K562 (cell line): ENCODE results near the gene SPOCD1. TPM values are rescaled to one million over a fixed set of nuclear protein-coding genes. Genes with fewer than 3 reads are reported as not detected.

Source experiments
- BCOR ChIP-seq: fragments of 450-650 bp; IDR thresholded peaks from 2 replicates; pipeline ENCODE4 v1.6.1; 2016
- ELF2 ChIP-seq: fragments of 250-450 bp; sonication (Bioruptor Pico); IDR thresholded peaks from 2 replicates; pipeline ENCODE4 v1.5.0; 2021; ENCODE audit warnings: mild to moderate bottlenecking
- FOSL1 ChIP-seq: fragments of 200-800 bp; sonication (Bioruptor generic); conservative IDR thresholded peaks from 2 replicates; pipeline ENCODE4 v1.6.1; 2016; ENCODE audit warnings: missing genetic modification characterization, missing compliant biosample characterization
- FOXA1 ChIP-seq: fragments of 450-650 bp; IDR thresholded peaks from 2 replicates; pipeline ENCODE4 v1.6.1; 2016; ENCODE audit warnings: mild to moderate bottlenecking, borderline replicate concordance
- GATA2 ChIP-seq: sonication (generic); formaldehyde crosslinking; IDR thresholded peaks from 2 replicates; pipeline ENCODE4 v1.4.0; 2020; ENCODE audit warnings: mild to moderate bottlenecking, missing genetic modification reagents
- HMG20B ChIP-seq: fragments of 250-450 bp; sonication (Bioruptor Pico); IDR thresholded peaks from 2 replicates; pipeline ENCODE4 v1.5.0; 2021; ENCODE audit warnings: mild to moderate bottlenecking
- JUND ChIP-seq, 2 experiments: IDR thresholded peaks; 2 replicates in 1 of 2; 3 replicates in 1 of 2; pipeline ENCODE4 v1.6.1; 2011; ENCODE audit warnings: borderline replicate concordance in 2 of 2, low read depth in 2 of 2, low read length in 2 of 2, improper control_type of control experiment in 1 of 2, missing biosample characterization in 1 of 2, missing genetic modification characterization in 1 of 2, missing genetic modification reagents in 1 of 2
- KAT2B ChIP-seq: IDR thresholded peaks from one replicate; pipeline ENCODE4 v1.6.1; 2012; ENCODE audit warnings: low read depth, mild to moderate bottlenecking, control low read depth, inconsistent platforms, low read length, moderate library complexity
- KAT8 ChIP-seq: fragments of 450-650 bp; IDR thresholded peaks from 2 replicates; pipeline ENCODE4 v1.6.1; 2016; ENCODE audit warnings: low read depth, mild to moderate bottlenecking
- KDM5B ChIP-seq: fragments of 200-600 bp; sonication (generic); IDR thresholded peaks from 2 replicates; pipeline ENCODE4 v1.6.1; 2012; ENCODE audit warnings: low read depth, mild to moderate bottlenecking, moderate library complexity, low read length, control low read depth, inconsistent platforms; ENCODE audit not compliant: insufficient replicate concordance
- LEF1 ChIP-seq: fragments of 450-650 bp; IDR thresholded peaks from 2 replicates; pipeline ENCODE4 v1.6.1; 2016; ENCODE audit warnings: mild to moderate bottlenecking
- MLLT1 ChIP-seq, 2 experiments: fragments of 450-650 bp; IDR thresholded peaks; 2 replicates each; pipeline ENCODE4 v1.6.1; 2016
- MTA1 ChIP-seq: fragments of 450-650 bp; IDR thresholded peaks from 2 replicates; pipeline ENCODE4 v1.6.1; 2017; ENCODE audit warnings: borderline replicate concordance
- RBM34 ChIP-seq: fragments of 200-400 bp; formaldehyde crosslinking; IDR thresholded peaks from 2 replicates; pipeline ENCODE4 v1.6.1; 2018; ENCODE audit warnings: low read length, borderline replicate concordance; ENCODE audit not compliant: insufficient read depth
- SIRT6 ChIP-seq: IDR thresholded peaks from one replicate; pipeline ENCODE4 v1.6.1; 2012; ENCODE audit warnings: low read depth, mild to moderate bottlenecking, control low read depth, inconsistent platforms, low read length, moderate library complexity
- SMAD4 ChIP-seq: fragments of 250-450 bp; sonication (Bioruptor Pico); conservative IDR thresholded peaks from 2 replicates; pipeline ENCODE4 v1.8.0; 2021; ENCODE audit warnings: inconsistent platforms, mild to moderate bottlenecking, moderate library complexity
- SP2 ChIP-seq: IDR thresholded peaks from 2 replicates; pipeline ENCODE4 v1.6.1; 2011; ENCODE audit warnings: mild to moderate bottlenecking, low read depth, low read length, moderate library complexity; ENCODE audit not compliant: poor library complexity, severe bottlenecking; ENCODE audit errors: extremely low read depth
- SRF ChIP-seq, 2 experiments: fragments of 250-450, 450-650 bp in 1 of 2; sonication (Bioruptor Pico) in 1 of 2; sonication (generic) in 1 of 2; formaldehyde crosslinking; IDR thresholded peaks; 2 replicates each; pipeline versions ENCODE4 v1.5.0 to v1.5.1; 2020 to 2022; ENCODE audit warnings: mild to moderate bottlenecking in 1 of 2, missing genetic modification reagents in 1 of 2
- WHSC1 ChIP-seq: IDR thresholded peaks from one replicate; pipeline ENCODE4 v1.6.1; 2012; ENCODE audit warnings: low read length, control low read depth, inconsistent platforms
- XRCC4 ChIP-seq: IDR thresholded peaks from one replicate; pipeline ENCODE4 v1.6.1; 2011; ENCODE audit not compliant: insufficient read depth, insufficient read length; ENCODE audit errors: extremely low read depth
- ZC3H4 ChIP-seq: sonication (generic); formaldehyde crosslinking; IDR thresholded peaks from 2 replicates; pipeline ENCODE4 v1.9.0; 2021; ENCODE audit warnings: missing genetic modification reagents, borderline replicate concordance
- ZNF140 ChIP-seq: fragments of 250-450 bp; sonication (Bioruptor Pico); IDR thresholded peaks from 2 replicates; pipeline ENCODE4 v1.8.0; 2021; ENCODE audit warnings: moderate library complexity, mild to moderate bottlenecking, inconsistent platforms
- ZNF197 ChIP-seq: fragments of 200-800 bp; sonication (Bioruptor generic); IDR thresholded peaks from 2 replicates; pipeline ENCODE4 v1.6.1; 2016; ENCODE audit warnings: low read depth, missing genetic modification characterization, missing compliant biosample characterization
- ZNF282 ChIP-seq: sonication (generic); formaldehyde crosslinking; IDR thresholded peaks from 2 replicates; pipeline ENCODE4 v1.8.1; 2023; ENCODE audit warnings: missing genetic modification reagents
- ZNF445 ChIP-seq: fragments of 250-450 bp; sonication (Bioruptor Pico); IDR thresholded peaks from 2 replicates; pipeline ENCODE4 v1.4.0; 2020; ENCODE audit warnings: low read depth, mild to moderate bottlenecking, moderate library complexity
- ZNF507 ChIP-seq: conservative IDR thresholded peaks from 2 replicates; pipeline ENCODE4 v1.6.1; 2017; ENCODE audit warnings: missing genetic modification characterization, missing compliant biosample characterization
- ZNF79 ChIP-seq: fragments of 250-450 bp; sonication (Bioruptor Pico); IDR thresholded peaks from 2 replicates; pipeline ENCODE4 v1.4.0; 2020; ENCODE audit warnings: low read depth, mild to moderate bottlenecking, moderate library complexity
- polyA plus RNA-seq, 8 experiments: library from polyadenylated mRNA; depleted of rRNA in 4 of 8; stranded (reverse) in 5 of 8; unstranded in 3 of 8; fragments of >200 nt; fragmentation: Nextera tagmentation in 2 of 8; fragmentation: Illumina TruSeq in 1 of 8; extraction: Ambion mirVana in 2 of 8; extraction: Trizol in 1 of 8; gene quantifications; 2 replicates each; pipeline versions ENCODE4 v1.2.1 to v1.2.3, GENCODE V29; 2011 to 2014; ENCODE audit warnings: inconsistent platforms in 1 of 8, missing spikeins in 1 of 8
- total RNA-seq, 7 experiments: library from RNA; depleted of rRNA in 6 of 7; stranded (reverse); fragments of >200 nt in 6 of 7; fragmentation: Illumina TruSeq in 2 of 7; extraction: Trizol in 2 of 7; gene quantifications; 2 replicates each; pipeline versions ENCODE4 v1.2.1 to v1.2.3, GENCODE V29; 2011 to 2021; ENCODE audit warnings: low replicate concordance in 1 of 7
- TF ChIP-seq, protein P1 (sequence below): fragments of 450-650 bp; formaldehyde crosslinking; IDR thresholded peaks from 2 replicates; pipeline ENCODE4 v1.4.0; 2022; ENCODE audit warnings: missing genetic modification characterization

Gene SPOCD1
- total and polyA plus RNA-seq, 9 of the 15 experiments (the other 6 are each of a cell fraction or from before 2014, with no cell fraction given): 0.03 to 0.71 (median 0.26) TPM; not detected in 1

DNA sequence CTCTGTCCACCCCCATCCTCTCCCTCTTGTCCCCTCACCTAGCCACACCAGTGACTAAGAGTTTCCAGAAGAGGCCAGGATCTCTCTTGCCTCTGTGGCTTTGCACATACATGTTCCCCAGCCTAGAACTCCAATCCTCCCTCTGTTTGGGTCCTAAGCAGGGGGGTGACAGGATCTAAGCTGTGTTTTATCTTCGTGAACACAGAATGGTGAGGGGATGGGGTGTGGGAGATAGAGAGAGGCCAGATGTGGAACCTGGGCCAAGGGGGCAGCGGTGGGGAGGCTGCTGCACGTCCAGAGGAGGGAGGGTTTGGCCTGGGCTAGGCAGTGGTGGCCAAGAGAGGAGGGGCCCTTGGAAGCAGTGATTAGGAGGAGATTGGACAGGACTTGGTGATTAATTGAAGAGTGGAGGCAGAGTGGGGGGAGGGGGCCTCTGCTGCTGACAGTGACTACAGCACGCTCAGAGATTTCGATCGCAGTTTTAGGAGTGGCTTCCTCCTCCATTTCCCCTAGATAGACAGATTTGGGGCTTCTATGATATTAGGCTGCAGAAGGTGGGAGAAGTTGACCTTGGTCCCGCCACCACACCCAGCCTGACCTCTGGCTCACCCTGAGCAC, 34.6 kb downstream of the SPOCD1 start (continued):
- TF ChIP-seq RBM34: no peak
- TF ChIP-seq JUND (IDR thresholded peaks at IDR 0.05; ENCODE audit: borderline replicate concordance, low read depth, low read length): peak; percentile 62; the same call in 1 of the 2 replicates
- TF ChIP-seq JUND (tag; IDR thresholded peaks at IDR 0.05; ENCODE audit: borderline replicate concordance, low read depth, low read length): peak; percentile 7; the same call in 1 of the 3 replicates
- no peak for TF ChIP-seq ZNF445
- TF ChIP-seq ZNF507: no peak
- TF ChIP-seq XRCC4: no peak
- TF ChIP-seq BCOR: no peak
- TF ChIP-seq KDM5B: no peak
- peak; percentile 84 for TF ChIP-seq LEF1
- TF ChIP-seq ZNF197: 0 out of 2 replicates have a peak, but pooled peaks have one; percentile 26
- TF ChIP-seq FOSL1 (tag): peak; percentile 85
- no peak for TF ChIP-seq ZNF140 (CRISPR knock-in tag)
- TF ChIP-seq SMAD4: 0 out of 2 replicates have a peak, but pooled peaks have one; percentile 20
- TF ChIP-seq, protein P1, sequence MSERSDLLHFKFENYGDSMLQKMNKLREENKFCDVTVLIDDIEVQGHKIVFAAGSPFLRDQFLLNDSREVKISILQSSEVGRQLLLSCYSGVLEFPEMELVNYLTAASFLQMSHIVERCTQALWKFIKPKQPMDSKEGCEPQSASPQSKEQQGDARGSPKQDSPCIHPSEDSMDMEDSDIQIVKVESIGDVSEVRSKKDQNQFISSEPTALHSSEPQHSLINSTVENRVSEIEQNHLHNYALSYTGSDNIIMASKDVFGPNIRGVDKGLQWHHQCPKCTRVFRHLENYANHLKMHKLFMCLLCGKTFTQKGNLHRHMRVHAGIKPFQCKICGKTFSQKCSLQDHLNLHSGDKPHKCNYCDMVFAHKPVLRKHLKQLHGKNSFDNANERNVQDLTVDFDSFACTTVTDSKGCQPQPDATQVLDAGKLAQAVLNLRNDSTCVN (CRISPR knock-in tag): no peak
- no peak for TF ChIP-seq ZNF79 (CRISPR knock-in tag)
- TF ChIP-seq WHSC1: no peak
- TF ChIP-seq KAT2B: no peak
- TF ChIP-seq GATA2 (CRISPR knock-in tag): peak; percentile 43; the same call in 1 of the 2 replicates
- no peak for TF ChIP-seq KAT8
- TF ChIP-seq MLLT1 (IDR thresholded peaks at IDR 0.05): 0 out of 4 replicates have a peak, but pooled peaks of 1 of the 2 experiments have one; percentile 30
- no peak for TF ChIP-seq ZC3H4 (CRISPR knock-in tag)
- no peak for TF ChIP-seq SP2
- no peak for TF ChIP-seq SIRT6
- TF ChIP-seq MTA1: no peak
- no peak for TF ChIP-seq ZNF282 (CRISPR knock-in tag)
- 0 out of 4 replicates have a peak, but pooled peaks of 1 of the 2 experiments have one; percentile 35 for TF ChIP-seq SRF (CRISPR knock-in tag; IDR thresholded peaks at IDR 0.05)
- no peak for TF ChIP-seq HMG20B (CRISPR knock-in tag)
- TF ChIP-seq FOXA1: no peak
- no peak for TF ChIP-seq ELF2 (CRISPR knock-in tag)
